HEK293 (cell line): Measurements from ENCODE around the gene GPR135.

Source experiments
- CTCF ChIA-PET: fragments of 350-600 bp; formaldehyde crosslinking; extraction: SDS; loops from one replicate; lab custom pipeline; 2021; ENCODE audit warnings: antibody characterized with exemption; lab: Yijun Ruan, JAX
- POLR2A ChIA-PET: fragments of 300-600 bp; formaldehyde crosslinking; extraction: SDS; loops from one replicate; lab custom pipeline; 2020; ENCODE audit warnings: antibody characterized with exemption, inconsistent platforms; lab: Yijun Ruan, JAX
- H3K27ac ChIP-seq: fragments of 200-500 bp; sonication (Bioruptor generic); 2 replicates; pipeline ENCODE4 v1.5.1; 2014; ENCODE audit warnings: low read depth, low read length, control low read depth, inconsistent platforms; ENCODE audit errors: extremely low read depth
- H3K36me3 ChIP-seq, 2 experiments: fragments of 200-500 bp in 1 of 2; sonication (Bioruptor generic) in 1 of 2; 1 replicate in 1 of 2; 2 replicates in 1 of 2; pipeline ENCODE4 v1.5.1; 2014 to 2017; ENCODE audit warnings: inconsistent platforms in 2 of 2, low read length in 2 of 2; ENCODE audit not compliant: control insufficient read depth in 2 of 2, insufficient read depth in 1 of 2
- H3K4me1 ChIP-seq: fragments of 200-500 bp; sonication (Bioruptor generic); 2 replicates; pipeline ENCODE4 v1.5.1; 2014; ENCODE audit warnings: mild to moderate bottlenecking, low read length, inconsistent platforms; ENCODE audit not compliant: control insufficient read depth, insufficient read depth
- H3K4me3 ChIP-seq: 2 replicates; pipeline ENCODE4 v1.5.1; 2011; ENCODE audit warnings: low read depth, mild to moderate bottlenecking, control low read depth, low read length, moderate library complexity
- H3K9me3 ChIP-seq: fragments of 200-500 bp; sonication (Bioruptor generic); 2 replicates; pipeline ENCODE4 v1.5.1; 2014; ENCODE audit warnings: low read depth, low read length, inconsistent platforms; ENCODE audit not compliant: control insufficient read depth, insufficient read depth
- BCL11B ChIP-seq: fragments of 450-650 bp; formaldehyde crosslinking; IDR thresholded peaks from 2 replicates; pipeline ENCODE4 v1.5.1; 2016; ENCODE audit warnings: low read depth, missing biosample characterization, missing genetic modification characterization
- FEZF1 ChIP-seq: fragments of 450-650 bp; formaldehyde crosslinking; IDR thresholded peaks from 2 replicates; pipeline ENCODE4 v1.5.1; 2016; ENCODE audit warnings: missing biosample characterization, missing genetic modification characterization
- MYNN ChIP-seq: fragments of 450-650 bp; formaldehyde crosslinking; IDR thresholded peaks from 2 replicates; pipeline ENCODE4 v1.5.1; 2016; ENCODE audit warnings: missing biosample characterization, missing genetic modification characterization, borderline replicate concordance
- PRDM1 ChIP-seq: fragments of 450-650 bp; formaldehyde crosslinking; IDR thresholded peaks from 2 replicates; pipeline ENCODE4; 2016; ENCODE audit warnings: missing biosample characterization, missing genetic modification characterization
- SALL2 ChIP-seq: fragments of 450-650 bp; formaldehyde crosslinking; IDR thresholded peaks from 2 replicates; pipeline ENCODE4 v1.5.0; 2017; ENCODE audit warnings: missing biosample characterization, mild to moderate bottlenecking, missing genetic modification characterization, borderline replicate concordance
- ZEB2 ChIP-seq: fragments of 450-650 bp; formaldehyde crosslinking; IDR thresholded peaks from 2 replicates; pipeline ENCODE4 v1.5.1; 2016; ENCODE audit warnings: missing biosample characterization, missing genetic modification characterization
- ZNF184 ChIP-seq: fragments of 450-650 bp; IDR thresholded peaks from 2 replicates; pipeline ENCODE4 v1.5.1; 2018; ENCODE audit warnings: missing biosample characterization, mild to moderate bottlenecking, missing genetic modification characterization
- ZNF202 ChIP-seq: fragments of 450-650 bp; formaldehyde crosslinking; IDR thresholded peaks from 2 replicates; pipeline ENCODE4 v1.5.1; 2016; ENCODE audit warnings: missing biosample characterization, missing genetic modification characterization, borderline replicate concordance
- ZNF433 ChIP-seq: fragments of 450-650 bp; formaldehyde crosslinking; IDR thresholded peaks from 2 replicates; pipeline ENCODE4 v1.5.1; 2016; ENCODE audit warnings: missing biosample characterization, missing genetic modification characterization, low read depth
- ZNF555 ChIP-seq: fragments of 450-650 bp; formaldehyde crosslinking; conservative IDR thresholded peaks from 2 replicates; pipeline ENCODE4 v1.5.1; 2017; ENCODE audit warnings: missing biosample characterization, mild to moderate bottlenecking, missing genetic modification characterization, inconsistent platforms
- ZNF621 ChIP-seq: fragments of 450-650 bp; formaldehyde crosslinking; IDR thresholded peaks from 2 replicates; pipeline ENCODE4 v1.5.1; 2017; ENCODE audit warnings: missing biosample characterization, missing genetic modification characterization
- ZXDB ChIP-seq: fragments of 450-650 bp; formaldehyde crosslinking; IDR thresholded peaks from 2 replicates; pipeline ENCODE4 v1.5.1; 2016; ENCODE audit warnings: missing biosample characterization, missing genetic modification characterization
- TF ChIP-seq, protein P1 (sequence below): fragments of 450-650 bp; formaldehyde crosslinking; IDR thresholded peaks from 2 replicates; pipeline ENCODE4 v1.5.1; 2016; ENCODE audit warnings: missing biosample characterization, missing genetic modification characterization
- TF ChIP-seq, protein P2 (sequence below): fragments of 450-650 bp; IDR thresholded peaks from 2 replicates; pipeline ENCODE4 v1.5.1; 2018; ENCODE audit warnings: missing biosample characterization, mild to moderate bottlenecking, missing genetic modification characterization
- TF ChIP-seq, protein P3 (sequence below): fragments of 450-650 bp; formaldehyde crosslinking; IDR thresholded peaks from 2 replicates; pipeline ENCODE4 v1.5.1; 2016; ENCODE audit warnings: missing biosample characterization, missing genetic modification characterization
- TF ChIP-seq, protein P4 (sequence below): fragments of 450-650 bp; formaldehyde crosslinking; IDR thresholded peaks from 2 replicates; pipeline ENCODE4 v1.5.1; 2016; ENCODE audit warnings: missing biosample characterization, missing genetic modification characterization
- TF ChIP-seq, protein P5 (sequence below): fragments of 450-650 bp; formaldehyde crosslinking; IDR thresholded peaks from 2 replicates; pipeline ENCODE4 v1.5.1; 2016; ENCODE audit warnings: missing biosample characterization, missing genetic modification characterization

The GPR135 gene

DNA sequence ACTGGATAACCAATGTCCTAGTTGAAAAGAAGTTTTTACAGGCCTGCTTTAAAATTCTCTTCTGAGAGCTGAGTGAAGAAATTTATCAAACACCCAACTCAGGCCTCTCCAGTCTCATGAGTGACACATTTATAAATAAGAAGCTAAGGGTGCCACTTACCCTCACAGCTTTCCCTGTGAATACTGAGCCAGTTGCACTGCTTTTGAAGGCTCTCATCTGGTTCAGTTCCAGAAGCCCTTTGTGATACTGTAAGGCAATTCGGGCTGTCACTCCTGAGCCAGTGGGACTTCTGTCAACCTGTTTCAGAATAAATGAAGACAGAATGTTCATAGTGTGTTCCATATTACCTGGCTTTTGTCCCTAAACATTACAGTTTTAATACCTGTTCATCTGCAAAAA is 10.5 kb upstream of the GPR135 start:
- Histone ChIP-seq H3K4me3 (no peak overlapping the region), H3K36me3 (peaks cover 48 to 79% of the 10 kb centered on the region in 2 experiments), H3K9me3 (no peaks in the 10 kb centered on the region), H3K4me1 (no peaks in the 10 kb centered on the region), H3K27ac (no peak overlapping the region)
- POLR2A ChIA-PET: interaction anchor here (1.0 kb wide), 1 partner anchor 9 kb away, joined by 3 read pairs; the partner anchor contains the start of genes JKAMP and L3HYPDH
- CTCF ChIA-PET: interaction anchor here (1.1 to 2.1 kb wide), 2 partner anchors 9 to 13 kb away, joined by 3 to 5 read pairs; partner anchors contain the start of genes JKAMP and L3HYPDH
- no peak for TF ChIP-seq FEZF1
- no peak for TF ChIP-seq ZEB2 (tag by site-specific recombination)
- no peak for TF ChIP-seq ZNF202 (tag by site-specific recombination)
- TF ChIP-seq BCL11B: no peak
- TF ChIP-seq ZNF433 (tag by site-specific recombination): no peak
- TF ChIP-seq ZXDB (tag by site-specific recombination): no peak

DNA sequence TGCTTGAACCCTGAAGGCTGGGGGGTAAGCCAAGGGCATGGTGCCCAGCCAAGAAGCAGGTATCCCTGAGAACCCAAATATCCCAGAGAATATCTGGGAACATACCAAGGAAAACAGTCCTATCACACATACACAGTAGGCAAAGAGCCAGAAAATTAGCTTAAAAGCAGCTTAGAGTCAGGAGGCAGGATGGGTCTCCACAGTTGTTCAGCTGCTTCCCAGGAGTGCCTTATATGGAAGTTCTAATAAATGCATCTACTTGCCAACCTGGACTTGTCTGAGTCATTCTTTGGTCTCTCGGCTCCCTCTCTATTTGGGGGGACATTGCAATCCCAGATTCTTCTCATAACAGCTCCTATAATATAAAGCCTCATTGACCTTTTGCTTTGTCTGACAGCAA is 9.0 kb upstream of the GPR135 start:
- Histone ChIP-seq H3K36me3 (peaks cover 51 to 82% of the 10 kb centered on the region in 2 experiments), H3K4me3 (no peak overlapping the region), H3K4me1 (no peaks in the 10 kb centered on the region), H3K27ac (no peak overlapping the region), H3K9me3 (no peaks in the 10 kb centered on the region)
- TF ChIP-seq, protein P1, sequence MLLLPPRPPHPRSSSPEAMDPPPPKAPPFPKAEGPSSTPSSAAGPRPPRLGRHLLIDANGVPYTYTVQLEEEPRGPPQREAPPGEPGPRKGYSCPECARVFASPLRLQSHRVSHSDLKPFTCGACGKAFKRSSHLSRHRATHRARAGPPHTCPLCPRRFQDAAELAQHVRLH (tag by site-specific recombination): no peak
- TF ChIP-seq ZNF621 (tag by site-specific recombination) (no peak), SALL2 (tag by site-specific recombination) (no peak), ZNF184 (tag by site-specific recombination) (no peak), MYNN (no peak), PRDM1 (tag by site-specific recombination) (no peak), ZXDB (tag by site-specific recombination) (no peak), ZNF555 (tag by site-specific recombination) (no peak)
- TF ChIP-seq, protein P2, sequence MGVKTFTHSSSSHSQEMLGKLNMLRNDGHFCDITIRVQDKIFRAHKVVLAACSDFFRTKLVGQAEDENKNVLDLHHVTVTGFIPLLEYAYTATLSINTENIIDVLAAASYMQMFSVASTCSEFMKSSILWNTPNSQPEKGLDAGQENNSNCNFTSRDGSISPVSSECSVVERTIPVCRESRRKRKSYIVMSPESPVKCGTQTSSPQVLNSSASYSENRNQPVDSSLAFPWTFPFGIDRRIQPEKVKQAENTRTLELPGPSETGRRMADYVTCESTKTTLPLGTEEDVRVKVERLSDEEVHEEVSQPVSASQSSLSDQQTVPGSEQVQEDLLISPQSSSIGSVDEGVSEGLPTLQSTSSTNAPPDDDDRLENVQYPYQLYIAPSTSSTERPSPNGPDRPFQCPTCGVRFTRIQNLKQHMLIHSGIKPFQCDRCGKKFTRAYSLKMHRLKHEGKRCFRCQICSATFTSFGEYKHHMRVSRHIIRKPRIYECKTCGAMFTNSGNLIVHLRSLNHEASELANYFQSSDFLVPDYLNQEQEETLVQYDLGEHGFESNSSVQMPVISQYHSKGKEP: no peak
- TF ChIP-seq, protein P3, sequence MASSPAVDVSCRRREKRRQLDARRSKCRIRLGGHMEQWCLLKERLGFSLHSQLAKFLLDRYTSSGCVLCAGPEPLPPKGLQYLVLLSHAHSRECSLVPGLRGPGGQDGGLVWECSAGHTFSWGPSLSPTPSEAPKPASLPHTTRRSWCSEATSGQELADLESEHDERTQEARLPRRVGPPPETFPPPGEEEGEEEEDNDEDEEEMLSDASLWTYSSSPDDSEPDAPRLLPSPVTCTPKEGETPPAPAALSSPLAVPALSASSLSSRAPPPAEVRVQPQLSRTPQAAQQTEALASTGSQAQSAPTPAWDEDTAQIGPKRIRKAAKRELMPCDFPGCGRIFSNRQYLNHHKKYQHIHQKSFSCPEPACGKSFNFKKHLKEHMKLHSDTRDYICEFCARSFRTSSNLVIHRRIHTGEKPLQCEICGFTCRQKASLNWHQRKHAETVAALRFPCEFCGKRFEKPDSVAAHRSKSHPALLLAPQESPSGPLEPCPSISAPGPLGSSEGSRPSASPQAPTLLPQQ (tag by site-specific recombination): no peak
- TF ChIP-seq, protein P4, sequence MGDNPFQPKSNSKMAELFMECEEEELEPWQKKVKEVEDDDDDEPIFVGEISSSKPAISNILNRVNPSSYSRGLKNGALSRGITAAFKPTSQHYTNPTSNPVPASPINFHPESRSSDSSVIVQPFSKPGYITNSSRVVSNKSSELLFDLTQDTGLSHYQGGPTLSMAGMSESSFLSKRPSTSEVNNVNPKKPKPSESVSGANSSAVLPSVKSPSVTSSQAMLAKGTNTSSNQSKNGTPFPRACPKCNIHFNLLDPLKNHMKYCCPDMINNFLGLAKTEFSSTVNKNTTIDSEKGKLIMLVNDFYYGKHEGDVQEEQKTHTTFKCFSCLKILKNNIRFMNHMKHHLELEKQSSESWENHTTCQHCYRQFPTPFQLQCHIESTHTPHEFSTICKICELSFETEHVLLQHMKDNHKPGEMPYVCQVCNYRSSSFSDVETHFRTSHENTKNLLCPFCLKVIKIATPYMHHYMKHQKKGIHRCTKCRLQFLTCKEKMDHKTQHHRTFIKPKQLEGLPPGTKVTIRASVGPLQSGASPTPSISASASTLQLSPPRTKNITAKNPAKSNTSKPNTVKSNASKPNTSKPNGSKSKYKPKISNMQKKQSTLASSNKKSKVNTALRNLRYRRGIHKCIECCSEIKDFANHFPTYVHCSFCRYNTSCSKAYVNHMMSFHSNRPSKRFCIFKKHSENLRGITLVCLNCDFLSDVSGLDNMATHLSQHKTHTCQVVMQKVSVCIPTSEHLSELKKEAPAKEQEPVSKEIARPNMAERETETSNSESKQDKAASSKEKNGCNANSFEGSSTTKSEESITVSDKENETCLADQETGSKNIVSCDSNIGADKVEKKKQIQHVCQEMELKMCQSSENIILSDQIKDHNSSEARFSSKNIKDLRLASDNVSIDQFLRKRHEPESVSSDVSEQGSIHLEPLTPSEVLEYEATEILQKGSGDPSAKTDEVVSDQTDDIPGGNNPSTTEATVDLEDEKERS (tag by site-specific recombination): no peak
- TF ChIP-seq, protein P5, sequence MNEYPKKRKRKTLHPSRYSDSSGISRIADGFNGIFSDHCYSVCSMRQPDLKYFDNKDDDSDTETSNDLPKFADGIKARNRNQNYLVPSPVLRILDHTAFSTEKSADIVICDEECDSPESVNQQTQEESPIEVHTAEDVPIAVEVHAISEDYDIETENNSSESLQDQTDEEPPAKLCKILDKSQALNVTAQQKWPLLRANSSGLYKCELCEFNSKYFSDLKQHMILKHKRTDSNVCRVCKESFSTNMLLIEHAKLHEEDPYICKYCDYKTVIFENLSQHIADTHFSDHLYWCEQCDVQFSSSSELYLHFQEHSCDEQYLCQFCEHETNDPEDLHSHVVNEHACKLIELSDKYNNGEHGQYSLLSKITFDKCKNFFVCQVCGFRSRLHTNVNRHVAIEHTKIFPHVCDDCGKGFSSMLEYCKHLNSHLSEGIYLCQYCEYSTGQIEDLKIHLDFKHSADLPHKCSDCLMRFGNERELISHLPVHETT (tag by site-specific recombination): no peak
- POLR2A ChIA-PET: no interaction called here
- CTCF ChIA-PET: interaction anchor here (0.6 to 2.1 kb wide), 3 partner anchors 11 to 614 kb away, joined by 3 to 5 read pairs (median 3); partner anchors contain the start of genes JKAMP and L3HYPDH
